AG04450 (cell line): ENCODE results near the gene LSM10. TPM values are rescaled to one million over a fixed set of nuclear protein-coding genes. Genes with fewer than 3 reads are reported as not detected.
A peak's percentile ranks its signal among the peaks of the same experiment; 100 is the strongest.

ENCODE experiments used
- CTCF ChIA-PET: fragments of 300-600, 350-600 bp; formaldehyde crosslinking; extraction: SDS; loops from one replicate; lab custom pipeline; 2022; ENCODE audit warnings: antibody characterized with exemption, inconsistent platforms; lab: Charles Lee
- POLR2A ChIA-PET: fragments of 350-600 bp; formaldehyde crosslinking; extraction: SDS; loops from one replicate; lab custom pipeline; 2021; ENCODE audit warnings: antibody characterized with exemption, inconsistent platforms; lab: Yijun Ruan, JAX
- DNase-seq: peaks from one replicate; pipeline ENCODE4 v3.0.0-alpha.2; 2011; ENCODE audit warnings: low read depth, low spot score
- H3K27ac ChIP-seq: one replicate; pipeline ENCODE4 v1.5.1; 2012; ENCODE audit warnings: low read depth, low read length, control low read depth
- H3K27me3 ChIP-seq: one replicate; pipeline ENCODE4 v1.6.0; 2012; ENCODE audit warnings: low read length; ENCODE audit not compliant: control insufficient read depth, insufficient read depth
- H3K4me3 ChIP-seq: 2 replicates; pipeline ENCODE4 v1.5.1; 2011; ENCODE audit warnings: mild to moderate bottlenecking, low read depth, low read length, control low read depth
- H3K9me3 ChIP-seq: 2 replicates; pipeline ENCODE4 v1.5.1; 2012; ENCODE audit warnings: low read length; ENCODE audit not compliant: control insufficient read depth, insufficient read depth
- CTCF ChIP-seq: IDR thresholded peaks from 2 replicates; pipeline ENCODE4 v1.5.1; 2011; ENCODE audit warnings: low read depth, low read length, control low read depth, inconsistent platforms
- polyA plus RNA-seq: library from polyadenylated mRNA; depleted of rRNA; stranded (reverse); fragments of >200 nt; gene quantifications from 2 replicates; pipeline ENCODE4 v1.2.3, GENCODE V29; 2011

Gene LSM10
- polyA plus RNA-seq, 1 experiment = 50.8 TPM

GRCh38 chr1:36433102-36433501 lies 35.4 kb upstream of the LSM10 start:
- ChIA-PET POLR2A (no interaction called here), CTCF (no interaction called here)
- no peak for DNase-seq
- Histone ChIP-seq H3K4me3 (no peak overlapping the region), H3K9me3 (no peaks in the 10 kb centered on the region), H3K27ac (no peak overlapping the region), H3K27me3 (no peaks in the 10 kb centered on the region)
- no peak for TF ChIP-seq CTCF

DNA sequence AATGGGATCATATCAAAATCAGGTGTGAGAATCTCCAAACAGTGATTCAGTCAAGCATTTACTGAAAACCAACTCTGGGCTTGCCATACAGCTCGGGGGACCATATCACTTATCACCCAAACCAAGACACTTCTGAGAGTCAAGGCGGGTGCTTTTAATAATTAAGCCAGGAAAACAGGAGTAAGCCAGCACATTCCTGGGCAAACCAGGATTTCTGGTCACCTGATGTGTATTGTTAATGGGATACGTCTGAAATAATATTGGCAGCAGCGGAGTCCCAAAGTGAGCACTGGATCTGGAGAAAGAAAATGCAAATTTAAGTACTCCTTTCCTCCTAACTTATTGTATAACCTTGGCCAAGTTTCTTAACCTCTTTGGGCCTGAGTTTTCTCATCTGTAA lies 34.9 kb upstream of the LSM10 start:
- CTCF ChIA-PET = no interaction called here
- H3K9me3 ChIP-seq = no peaks in the 10 kb centered on the region
- POLR2A ChIA-PET = no interaction called here
- no peak overlapping the region for H3K27ac ChIP-seq
- no peaks in the 10 kb centered on the region for H3K27me3 ChIP-seq
- no peak for DNase-seq
- no peak for TF ChIP-seq CTCF
- H3K4me3 ChIP-seq = no peak overlapping the region

GRCh38 chr1:36425791-36426190 lies 28.1 kb upstream of the LSM10 start:
- ChIA-PET CTCF (no interaction called here), POLR2A (no interaction called here)
- TF ChIP-seq CTCF = no peak
- H3K27me3 ChIP-seq = no peaks in the 10 kb centered on the region
- no peak overlapping the region for H3K4me3 ChIP-seq
- DNase-seq = no peak
- H3K27ac ChIP-seq = no peak overlapping the region
- no peaks in the 10 kb centered on the region for H3K9me3 ChIP-seq

GRCh38 chr1:36421649-36422048 lies 23.9 kb upstream of the LSM10 start:
- ChIA-PET POLR2A (interaction anchor here (0.6 kb wide), 1 partner anchor 327 kb away, joined by 3 read pairs; no protein-coding TSS in a partner anchor), CTCF (interaction anchor here (1.0 to 1.5 kb wide), 6 partner anchors 10 to 272 kb away, joined by 3 to 11 read pairs (median 4); no protein-coding TSS in a partner anchor)
- Histone ChIP-seq H3K27ac (no peak overlapping the region), H3K4me3 (no peak overlapping the region), H3K27me3 (no peaks in the 10 kb centered on the region), H3K9me3 (no peaks in the 10 kb centered on the region)
- no peak for TF ChIP-seq CTCF
- DNase-seq = no peak

DNA sequence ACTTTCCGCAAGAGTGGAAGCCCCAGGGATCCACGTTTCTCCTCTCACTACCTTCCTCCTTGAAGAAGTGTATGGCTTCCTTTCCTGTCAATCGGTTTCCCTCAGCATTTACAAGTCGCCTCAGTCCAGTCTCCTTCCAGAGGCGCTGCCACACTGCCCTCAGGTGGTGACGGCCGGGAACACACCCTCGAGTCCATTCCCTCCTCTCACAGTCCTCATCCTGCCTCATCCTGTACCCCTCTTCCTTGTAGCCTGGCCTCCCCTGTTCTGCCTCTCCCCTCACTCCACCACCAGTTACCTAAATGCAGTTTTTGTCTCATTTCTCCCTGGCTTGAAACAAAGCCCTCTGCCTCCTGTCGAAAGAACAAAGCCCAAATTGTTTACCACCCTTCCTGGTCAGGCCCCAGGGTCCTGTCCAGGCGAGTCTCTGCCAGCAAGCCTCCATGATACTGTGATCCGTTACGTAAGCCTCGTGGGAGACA lies 23.2 kb upstream of the LSM10 start:
- no peaks in the 10 kb centered on the region for H3K9me3 ChIP-seq
- H3K27me3 ChIP-seq = no peaks in the 10 kb centered on the region
- peak; percentile 98 for TF ChIP-seq CTCF
- ChIA-PET CTCF (interaction anchor here (1.0 to 3.1 kb wide), 7 partner anchors 8 to 272 kb away, joined by 3 to 34 read pairs (median 8); partner anchors contain the start of gene TRAPPC3), POLR2A (interaction anchor here (2.2 kb wide), 1 partner anchor 34 kb away, joined by 18 read pairs; the partner anchor contains the start of gene STK40)
- DNase-seq = peak; percentile 61
- H3K27ac ChIP-seq = no peak overlapping the region
- H3K4me3 ChIP-seq = no peak overlapping the region
